H7 (cell line): ENCODE results near the gene OR13D1. TPM values are rescaled to one million over a fixed set of nuclear protein-coding genes. Genes with fewer than 3 reads are reported as not detected.
"Not testable (repeated sequence)": the region's sequence is repeated elsewhere in the genome, so short reads cannot be mapped to it uniquely, and the experiment has no call there.

Experiments
- DNase-seq: peaks from one replicate; pipeline ENCODE4 v3.0.0; 2012
- H3K27me3 ChIP-seq: 2 replicates; pipeline ENCODE4 v1.6.0; 2011; ENCODE audit warnings: mild to moderate bottlenecking, low read length; ENCODE audit not compliant: control insufficient read depth, insufficient read depth
- H3K36me3 ChIP-seq: replicated peaks from 2 replicates; pipeline ENCODE4 v1.5.1; 2011; ENCODE audit warnings: low read length; ENCODE audit not compliant: control insufficient read depth, insufficient read depth
- H3K4me3 ChIP-seq: 2 replicates; pipeline ENCODE4 v1.5.1; 2011; ENCODE audit warnings: low read depth, mild to moderate bottlenecking, control low read depth, low read length, moderate library complexity; ENCODE audit not compliant: insufficient read depth
- total RNA-seq: library from RNA; depleted of rRNA; stranded (reverse); fragments of >200 nt; shearing (Covaris generic); gene quantifications from 2 replicates; pipeline ENCODE4 v1.2.3, GENCODE V29; 2014; rRNA removed

Gene OR13D1, protein sequence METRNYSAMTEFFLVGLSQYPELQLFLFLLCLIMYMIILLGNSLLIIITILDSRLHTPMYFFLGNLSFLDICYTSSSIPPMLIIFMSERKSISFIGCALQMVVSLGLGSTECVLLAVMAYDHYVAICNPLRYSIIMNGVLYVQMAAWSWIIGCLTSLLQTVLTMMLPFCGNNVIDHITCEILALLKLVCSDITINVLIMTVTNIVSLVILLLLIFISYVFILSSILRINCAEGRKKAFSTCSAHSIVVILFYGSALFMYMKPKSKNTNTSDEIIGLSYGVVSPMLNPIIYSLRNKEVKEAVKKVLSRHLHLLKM
- not detected in 2 replicates for total RNA-seq

DNA sequence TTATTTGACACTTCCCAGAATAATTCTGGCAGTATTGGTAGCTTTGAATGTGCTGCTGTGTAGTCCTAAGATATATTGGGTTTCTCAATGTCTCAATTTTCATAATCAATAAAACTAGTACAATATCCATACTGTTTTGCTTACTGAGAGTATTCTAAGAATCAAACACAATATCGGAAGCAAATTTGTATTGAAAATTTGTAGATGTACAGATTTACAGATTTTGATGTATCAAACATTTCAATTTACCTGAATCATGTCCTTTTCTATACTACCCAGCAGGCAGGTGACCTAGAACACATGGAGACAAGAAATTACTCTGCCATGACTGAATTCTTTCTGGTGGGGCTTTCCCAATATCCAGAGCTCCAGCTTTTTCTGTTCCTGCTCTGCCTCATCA, at the start of gene OR13D1:
OR13D1 (plus strand) TSS at position 301 of the 400 bp plus-strand sequence; CDS start at position 301, 0 bp downstream.
- Histone ChIP-seq H3K27me3 (no peaks in the 10 kb centered on the region), H3K4me3 (no peak within 1 kb of the TSS), H3K36me3 (no peaks in the 10 kb centered on the region)
- DNase-seq = no peak

DNA sequence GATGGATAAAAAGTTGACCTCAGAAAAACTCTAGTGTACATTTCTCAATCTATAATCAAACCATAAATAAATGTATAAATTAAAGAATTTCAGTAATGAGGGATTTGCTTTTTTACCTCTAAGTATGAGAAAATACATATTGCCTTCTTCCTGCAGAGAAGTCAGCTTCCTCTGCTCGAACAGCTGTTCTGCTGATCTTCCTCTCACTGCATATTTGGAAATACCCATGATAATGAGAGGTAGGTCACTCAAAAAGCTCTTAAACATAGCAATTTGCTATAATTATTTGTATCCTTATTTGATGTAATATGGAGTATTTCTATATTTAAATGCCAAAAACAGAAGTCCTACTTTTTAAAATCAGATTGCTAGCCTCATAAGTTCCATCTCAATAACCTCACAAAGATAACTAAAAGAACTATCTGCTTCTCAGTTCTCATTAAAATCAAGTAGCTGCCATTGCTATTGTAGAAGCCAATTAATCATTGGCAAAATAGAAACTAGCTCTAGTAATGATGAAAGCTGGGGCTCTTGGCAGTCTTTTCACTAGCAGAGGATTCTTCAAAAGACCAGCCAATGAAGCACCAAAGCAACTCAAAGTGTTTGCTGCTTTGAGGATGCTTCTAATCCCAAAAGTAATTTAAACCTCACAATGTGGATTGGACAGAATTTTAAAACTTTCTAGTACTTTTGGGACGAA, 35.7 kb upstream of the OR13D1 start:
- Histone ChIP-seq H3K36me3 (no peaks in the 10 kb centered on the region), H3K4me3 (no peak overlapping the region), H3K27me3 (no peaks in the 10 kb centered on the region)
- no peak for DNase-seq

DNA sequence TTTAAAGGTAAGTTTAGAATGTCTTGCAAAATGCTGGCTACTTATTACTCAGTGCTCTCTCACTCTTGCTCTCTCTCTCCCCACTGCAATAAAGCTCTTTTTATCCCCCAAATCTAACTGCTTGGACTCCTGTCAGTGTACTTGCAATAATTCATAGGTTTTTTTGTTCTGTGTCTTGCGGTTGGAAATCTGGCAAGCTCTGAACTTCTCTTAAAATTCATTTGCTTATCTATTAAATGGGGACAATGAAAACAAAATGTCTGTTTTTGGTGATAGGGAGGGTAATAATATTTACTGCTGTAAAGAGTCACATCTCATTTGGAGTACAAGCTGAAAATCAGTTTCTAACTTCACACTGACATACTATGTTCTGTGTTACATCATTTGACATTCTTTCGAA, 18.7 kb upstream of the OR13D1 start:
- Histone ChIP-seq H3K4me3 (no peak overlapping the region), H3K27me3 (no peaks in the 10 kb centered on the region), H3K36me3 (no peaks in the 10 kb centered on the region)
- DNase-seq = no peak

DNA sequence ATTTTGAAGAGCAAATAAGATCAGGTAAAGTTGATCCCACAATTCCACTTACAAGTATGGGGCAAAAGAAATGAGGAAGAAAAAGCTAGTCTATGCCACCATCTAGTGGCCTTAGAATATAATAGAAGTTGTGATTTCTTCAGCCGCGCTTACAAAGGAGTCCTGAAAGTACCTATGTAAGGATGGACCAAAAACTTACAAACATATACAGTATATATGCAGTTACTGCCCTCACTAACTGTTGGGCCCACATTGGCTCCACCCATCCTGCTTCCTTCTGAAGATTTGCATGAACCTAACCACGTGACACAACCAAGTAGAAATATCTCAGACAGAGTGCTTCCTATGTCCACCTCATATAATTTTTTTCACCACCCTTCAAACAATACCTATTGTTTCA, 11.7 kb upstream of the OR13D1 start:
- peak; percentile 11 for DNase-seq
- no peaks in the 10 kb centered on the region for H3K27me3 ChIP-seq
- no peak overlapping the region for H3K4me3 ChIP-seq
- H3K36me3 ChIP-seq = no peaks in the 10 kb centered on the region

DNA sequence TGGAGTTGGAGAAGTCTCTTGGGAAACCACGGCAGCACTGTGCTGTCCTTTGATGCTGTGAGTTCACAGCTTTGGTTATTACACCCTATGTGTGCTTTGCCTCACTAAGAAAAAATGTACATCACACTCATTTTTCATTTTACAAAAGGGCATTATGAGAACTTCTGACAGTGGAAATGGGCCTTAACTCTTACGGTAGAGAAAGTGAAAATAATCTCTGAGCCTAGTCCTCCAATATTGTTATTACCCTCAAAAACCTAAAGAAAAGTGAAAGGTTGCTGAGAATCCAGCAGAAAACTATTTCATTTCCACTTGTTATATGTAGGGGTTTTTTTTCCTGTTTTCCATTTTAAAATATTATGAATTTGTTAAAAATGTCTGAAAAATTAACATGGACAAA, 8.2 kb upstream of the OR13D1 start:
- Histone ChIP-seq H3K4me3 (no peak overlapping the region), H3K36me3 (no peaks in the 10 kb centered on the region), H3K27me3 (no peaks in the 10 kb centered on the region)
- DNase-seq = no peak

DNA sequence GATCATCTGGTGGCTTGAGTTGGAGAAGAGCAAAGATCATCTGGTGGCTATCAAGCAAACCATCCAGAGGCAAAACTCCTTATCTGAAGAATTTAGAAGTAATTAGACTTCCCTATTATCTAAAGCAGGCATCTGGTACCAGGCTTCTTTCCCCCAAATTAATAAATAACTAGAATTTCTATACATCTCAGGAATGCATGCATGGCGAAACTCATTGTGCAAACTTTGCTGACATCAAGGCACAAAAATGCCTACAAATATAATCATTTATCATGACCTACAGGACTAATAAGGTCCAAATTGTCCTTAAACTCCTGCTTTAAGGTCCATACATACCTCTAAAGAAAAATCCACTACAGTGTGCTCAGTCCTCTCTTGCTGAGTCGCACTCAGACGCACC, 6.0 kb downstream of the OR13D1 start:
- Histone ChIP-seq H3K27me3 (no peaks in the 10 kb centered on the region), H3K36me3 (no peaks in the 10 kb centered on the region), H3K4me3 (no peak overlapping the region)
- no peak for DNase-seq

DNA sequence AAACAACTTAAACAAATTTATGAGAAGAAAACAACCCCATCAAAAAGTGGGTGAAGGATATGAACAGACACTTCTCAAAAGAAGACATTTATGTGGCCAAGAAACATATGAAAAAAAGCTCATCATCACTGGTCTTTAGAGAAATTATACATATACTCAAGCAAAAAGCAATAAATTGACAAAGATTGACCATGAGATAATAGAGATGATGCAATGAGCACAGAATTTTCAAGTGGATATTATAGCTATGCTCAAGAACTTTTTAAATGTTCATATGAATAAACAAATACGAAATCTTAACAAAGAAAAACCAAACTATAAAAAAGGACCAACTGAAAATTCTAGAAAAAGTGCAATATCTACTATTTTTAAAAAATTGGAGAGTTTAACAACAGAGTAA, 14.4 kb downstream of the OR13D1 start:
- not testable (repeated sequence) for H3K27me3 ChIP-seq, DNase-seq, H3K4me3 ChIP-seq, H3K36me3 ChIP-seq

DNA sequence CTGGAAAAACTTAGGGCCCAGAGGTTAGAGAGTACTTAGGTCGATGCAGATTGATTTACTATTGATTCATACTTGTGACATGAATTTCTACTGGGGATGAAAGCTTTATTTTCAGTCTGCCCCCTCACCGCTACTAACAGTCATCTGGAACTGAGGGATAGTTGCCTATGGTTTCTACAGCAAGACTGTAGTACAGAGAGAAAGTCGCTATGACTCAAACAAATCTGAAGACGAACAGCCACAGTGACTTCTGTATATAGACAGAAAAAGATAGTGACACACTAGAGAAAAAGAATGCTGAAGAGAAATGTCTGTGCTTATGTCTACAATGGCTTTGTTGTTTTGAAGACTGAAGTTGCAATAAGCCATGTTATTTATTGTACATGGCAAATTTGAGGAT, 17.3 kb downstream of the OR13D1 start:
- no peaks in the 10 kb centered on the region for H3K36me3 ChIP-seq
- no peaks in the 10 kb centered on the region for H3K27me3 ChIP-seq
- no peak for DNase-seq
- H3K4me3 ChIP-seq = no peak overlapping the region

DNA sequence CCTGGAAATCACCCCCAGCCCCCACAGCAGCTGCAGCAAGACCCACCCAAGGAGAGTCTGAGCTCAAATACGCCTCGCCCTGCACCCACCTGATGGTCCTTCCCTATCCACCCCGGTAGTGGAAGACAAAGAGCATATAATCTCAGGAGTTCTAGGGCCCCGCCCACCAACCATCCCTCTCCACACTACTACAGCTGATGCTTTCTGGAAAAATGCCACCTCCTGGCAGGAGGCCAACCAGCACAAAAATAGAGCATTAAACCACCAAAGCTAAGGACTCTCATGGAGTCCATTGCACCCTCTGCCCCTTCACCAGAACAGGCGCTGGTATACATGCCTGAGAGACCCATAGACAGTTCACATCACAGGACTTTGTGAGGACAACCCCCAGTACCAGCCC, 30.7 kb downstream of the OR13D1 start:
- no peak for DNase-seq
- Histone ChIP-seq H3K36me3 (no peaks in the 10 kb centered on the region), H3K27me3 (no peaks in the 10 kb centered on the region), H3K4me3 (no peak overlapping the region)

DNA sequence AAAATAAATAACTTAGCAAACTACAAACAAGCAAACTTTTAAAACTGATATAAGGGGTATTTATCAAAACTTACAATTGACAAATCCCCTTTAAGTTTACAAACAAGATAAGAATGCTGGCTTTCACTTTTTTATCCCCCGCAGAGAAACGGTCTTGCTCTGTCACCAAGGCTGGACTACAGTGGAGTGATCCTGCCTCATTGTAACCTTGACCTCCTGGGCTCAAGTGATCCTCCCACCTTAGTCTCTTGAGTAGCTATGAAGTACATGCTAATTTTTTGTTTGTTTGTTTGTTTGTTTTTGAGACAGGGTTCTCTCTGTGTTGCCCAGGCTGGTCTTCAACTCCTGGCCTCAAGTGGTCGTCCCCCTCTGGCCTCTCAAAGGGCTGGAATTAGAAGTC, 44.1 kb downstream of the OR13D1 start:
- Histone ChIP-seq H3K4me3 (no peak overlapping the region), H3K36me3 (no peaks in the 10 kb centered on the region)
- no peak for DNase-seq

DNA sequence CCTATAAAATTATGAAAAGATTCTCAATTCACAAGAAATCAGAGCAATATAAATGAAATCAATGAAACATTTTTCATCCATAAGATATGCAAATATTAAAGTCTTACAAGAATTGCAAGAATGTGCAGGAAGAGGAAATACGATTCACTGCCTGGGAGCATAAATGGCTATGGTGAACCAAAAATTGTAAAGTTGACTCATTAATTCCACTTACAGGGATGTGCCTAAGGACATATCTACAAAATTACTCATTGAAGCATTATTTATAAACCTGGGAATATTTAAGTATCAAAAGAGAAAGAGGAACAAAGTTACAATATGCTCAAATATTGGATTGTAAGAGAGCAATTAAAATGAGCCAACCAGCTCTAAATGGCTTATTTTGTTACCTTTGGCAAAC, 46.3 kb downstream of the OR13D1 start:
- no peak for DNase-seq
- no peaks in the 10 kb centered on the region for H3K27me3 ChIP-seq
- H3K4me3 ChIP-seq = no peak overlapping the region
- no peaks in the 10 kb centered on the region for H3K36me3 ChIP-seq

More for the DNA sequence above, 44.1 kb downstream of the OR13D1 start:
- H3K27me3 ChIP-seq = no peaks in the 10 kb centered on the region

DNA sequence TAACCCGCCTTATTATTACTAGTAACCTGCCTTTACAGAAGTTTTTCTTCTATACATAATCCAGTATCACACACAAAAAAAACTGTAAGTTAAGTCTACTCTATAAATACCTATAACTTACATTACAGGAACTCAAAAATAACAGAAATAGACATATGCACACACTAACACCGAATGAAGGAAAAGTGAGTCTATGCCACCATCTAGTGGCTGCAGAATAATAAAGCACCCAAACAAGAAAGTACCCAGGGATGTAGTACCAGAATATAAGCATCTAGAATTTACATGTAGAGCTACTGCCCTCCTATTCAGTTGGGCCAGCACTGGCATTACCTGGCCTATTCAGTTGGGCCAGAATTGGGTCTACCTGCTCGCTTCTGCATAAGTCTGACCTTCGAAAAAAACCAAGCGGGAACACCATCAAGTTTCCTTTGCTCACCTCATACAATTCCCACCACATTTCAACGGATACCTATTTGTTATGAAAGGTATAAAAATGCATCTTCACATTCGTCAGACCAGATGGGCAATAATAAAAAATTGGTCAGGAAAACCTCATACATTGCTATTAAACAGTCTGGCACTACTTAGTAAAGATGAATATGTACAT, 49.2 kb downstream of the OR13D1 start:
- no peaks in the 10 kb centered on the region for H3K27me3 ChIP-seq
- peak; percentile 61 for DNase-seq
- no peak overlapping the region for H3K4me3 ChIP-seq
- H3K36me3 ChIP-seq = no peaks in the 10 kb centered on the region
